Type B pancreatic cell (in vitro differentiated cells): Measurements from ENCODE around the gene IL1R1. TPM values are rescaled to one million over a fixed set of nuclear protein-coding genes. Genes with fewer than 3 reads are reported as not detected.
A peak's percentile ranks its signal among the peaks of the same experiment; 100 is the strongest.

Source experiments
- DNase-seq: peaks from one replicate; pipeline ENCODE4 v3.0.0; 2021; ENCODE audit warnings: mixed read lengths; ENCODE audit not compliant: unreplicated experiment; ENCODE audit errors: extremely low spot score
- H3K27ac Mint-ChIP-seq: 2 replicates; pipeline ENCODE4 v1.8.0; 2021; ENCODE audit warnings: mild to moderate bottlenecking, mixed read lengths
- H3K27me3 Mint-ChIP-seq: 2 replicates; pipeline ENCODE4 v1.8.0; 2021; ENCODE audit warnings: mixed read lengths
- H3K36me3 Mint-ChIP-seq: 2 replicates; pipeline ENCODE4 v1.8.0; 2021; ENCODE audit warnings: mixed read lengths
- H3K4me1 Mint-ChIP-seq: one replicate; pipeline ENCODE4 v1.8.0; 2021; ENCODE audit warnings: mixed read lengths; ENCODE audit not compliant: unreplicated experiment
- H3K4me3 Mint-ChIP-seq: 2 replicates; pipeline ENCODE4 v1.8.0; 2021; ENCODE audit warnings: mild to moderate bottlenecking, mixed read lengths
- H3K9me3 Mint-ChIP-seq: 2 replicates; pipeline ENCODE4 v1.8.0; 2021; ENCODE audit warnings: mixed read lengths
- total RNA-seq: library from RNA; stranded (reverse); gene quantifications from 2 replicates; pipeline ENCODE4 v1.2.1, GENCODE V29; 2021; ENCODE audit warnings: low replicate concordance
- TF ChIP-seq, protein P1 (sequence below): fragments of 200-600 bp; sonication (generic); conservative IDR thresholded peaks from 2 replicates; pipeline ENCODE4 v1.5.0; 2021; ENCODE audit warnings: antibody characterized with exemption, mild to moderate bottlenecking

Gene IL1R1
- total RNA-seq, 1 donor from 2014 or later: 15.8 TPM

DNA sequence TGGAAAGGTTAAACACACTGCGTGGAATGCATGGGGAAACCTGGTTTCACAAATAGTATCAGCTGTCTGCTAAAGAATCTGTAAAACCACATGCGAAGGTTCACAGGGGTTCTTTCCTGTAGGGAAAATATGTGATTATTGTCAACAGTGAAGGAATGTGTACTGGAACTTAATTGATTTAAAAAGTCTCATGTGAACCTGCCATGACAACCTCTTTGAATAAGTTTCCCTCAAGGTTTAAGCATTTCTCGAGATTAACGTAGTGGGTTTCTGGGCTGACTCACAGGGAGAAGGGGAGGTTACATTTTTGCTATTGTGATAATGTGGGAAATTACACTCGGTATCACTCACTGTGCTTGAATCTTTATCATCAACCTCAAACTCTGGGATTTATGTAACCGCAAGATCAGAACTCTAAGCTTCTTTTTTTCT lies 28.2 kb upstream of the IL1R1 start:
- Mint-ChIP-seq H3K9me3 (peaks cover 10% of the 10 kb centered on the region), H3K27me3 (no peaks in the 10 kb centered on the region), H3K4me3 (no peak overlapping the region), H3K36me3 (no peaks in the 10 kb centered on the region), H3K4me1 (peaks cover 23% of the 10 kb centered on the region), H3K27ac (peak overlapping the region; percentile 5)
- TF ChIP-seq, protein P1, sequence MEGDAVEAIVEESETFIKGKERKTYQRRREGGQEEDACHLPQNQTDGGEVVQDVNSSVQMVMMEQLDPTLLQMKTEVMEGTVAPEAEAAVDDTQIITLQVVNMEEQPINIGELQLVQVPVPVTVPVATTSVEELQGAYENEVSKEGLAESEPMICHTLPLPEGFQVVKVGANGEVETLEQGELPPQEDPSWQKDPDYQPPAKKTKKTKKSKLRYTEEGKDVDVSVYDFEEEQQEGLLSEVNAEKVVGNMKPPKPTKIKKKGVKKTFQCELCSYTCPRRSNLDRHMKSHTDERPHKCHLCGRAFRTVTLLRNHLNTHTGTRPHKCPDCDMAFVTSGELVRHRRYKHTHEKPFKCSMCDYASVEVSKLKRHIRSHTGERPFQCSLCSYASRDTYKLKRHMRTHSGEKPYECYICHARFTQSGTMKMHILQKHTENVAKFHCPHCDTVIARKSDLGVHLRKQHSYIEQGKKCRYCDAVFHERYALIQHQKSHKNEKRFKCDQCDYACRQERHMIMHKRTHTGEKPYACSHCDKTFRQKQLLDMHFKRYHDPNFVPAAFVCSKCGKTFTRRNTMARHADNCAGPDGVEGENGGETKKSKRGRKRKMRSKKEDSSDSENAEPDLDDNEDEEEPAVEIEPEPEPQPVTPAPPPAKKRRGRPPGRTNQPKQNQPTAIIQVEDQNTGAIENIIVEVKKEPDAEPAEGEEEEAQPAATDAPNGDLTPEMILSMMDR: no peak
- DNase-seq: no peak

DNA sequence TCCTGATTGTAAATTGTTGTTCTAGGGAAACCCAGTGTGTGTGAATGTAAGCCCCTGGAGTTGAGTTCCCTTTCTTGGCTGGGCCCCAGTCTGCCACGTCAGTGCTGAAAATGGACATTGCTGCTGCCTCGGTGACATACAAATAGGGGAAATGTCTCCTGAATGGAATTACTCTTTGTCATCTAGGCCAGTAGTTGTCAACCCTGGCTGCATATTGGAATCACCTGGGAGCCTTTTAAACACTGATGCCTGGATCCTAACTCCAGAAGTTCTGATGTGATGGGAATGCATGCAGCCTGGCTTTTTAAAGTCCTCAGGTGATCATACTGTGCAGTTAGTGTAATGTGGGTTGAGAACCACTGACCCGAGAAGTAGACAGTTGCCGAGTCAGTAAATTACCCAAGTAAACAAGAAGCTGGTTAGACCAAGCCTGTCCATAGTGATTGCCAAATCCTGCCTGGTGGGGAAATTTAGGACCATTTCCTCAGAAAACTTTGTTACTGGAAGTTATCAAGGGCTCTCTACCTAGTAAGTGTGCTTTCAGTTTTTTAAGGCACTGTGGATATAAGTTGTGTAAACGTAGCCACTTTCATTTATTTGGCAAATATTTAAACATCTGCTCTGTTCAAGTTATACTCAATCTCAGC lies 27.6 kb upstream of the IL1R1 start:
- no peak overlapping the region for H3K4me3 Mint-ChIP-seq
- peak overlapping the region; percentile 59 for H3K27ac Mint-ChIP-seq
- peaks cover 10% of the 10 kb centered on the region for H3K9me3 Mint-ChIP-seq
- H3K36me3 Mint-ChIP-seq: no peaks in the 10 kb centered on the region
- H3K27me3 Mint-ChIP-seq: no peaks in the 10 kb centered on the region
- DNase-seq: no peak
- TF ChIP-seq, protein P1: no peak
- peaks cover 23% of the 10 kb centered on the region for H3K4me1 Mint-ChIP-seq

DNA sequence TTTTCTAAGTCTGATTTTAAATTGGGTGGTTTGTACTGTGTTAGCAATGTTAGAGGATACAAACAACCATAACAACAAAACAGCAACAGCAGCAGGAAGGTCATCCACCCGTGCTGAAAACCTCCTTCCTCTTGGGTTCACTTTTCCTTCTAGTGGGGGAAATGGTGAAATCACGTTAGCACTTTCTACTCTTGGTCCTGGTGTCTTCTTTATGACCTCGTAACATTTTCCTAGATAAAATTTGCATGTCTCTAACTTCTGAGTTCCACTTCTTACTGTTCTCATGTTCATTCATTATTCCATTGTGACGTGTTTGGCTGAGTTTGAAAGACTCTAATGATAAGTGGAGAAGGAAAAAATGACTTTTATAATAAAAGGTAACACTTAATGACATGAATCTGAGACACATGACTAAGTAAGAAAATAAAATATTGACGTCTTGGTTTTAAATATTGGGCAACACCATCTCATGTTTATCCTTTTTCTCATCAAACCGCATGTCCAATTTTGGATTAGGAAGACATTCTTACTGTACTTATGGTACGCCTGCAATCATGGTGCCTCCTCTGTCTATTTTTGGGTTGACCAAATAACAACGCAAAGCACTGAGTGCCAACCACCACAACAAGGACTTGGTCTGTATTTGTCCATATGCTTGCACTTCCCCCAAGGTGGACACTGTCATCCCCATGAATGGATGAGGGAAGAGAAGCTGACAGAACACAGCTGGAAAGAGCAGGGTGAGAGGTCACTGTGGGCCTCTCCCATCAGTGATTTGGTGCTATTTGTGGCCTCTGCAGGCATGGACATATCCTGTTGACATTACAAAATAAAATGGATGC lies 25.7 kb upstream of the IL1R1 start:
- DNase-seq: no peak
- H3K27me3 Mint-ChIP-seq: no peaks in the 10 kb centered on the region
- H3K36me3 Mint-ChIP-seq: no peaks in the 10 kb centered on the region
- H3K4me3 Mint-ChIP-seq: no peak overlapping the region
- TF ChIP-seq, protein P1: no peak
- H3K27ac Mint-ChIP-seq: no peak overlapping the region
- H3K4me1 Mint-ChIP-seq: peaks cover 22% of the 10 kb centered on the region
- peaks cover 10% of the 10 kb centered on the region for H3K9me3 Mint-ChIP-seq

DNA sequence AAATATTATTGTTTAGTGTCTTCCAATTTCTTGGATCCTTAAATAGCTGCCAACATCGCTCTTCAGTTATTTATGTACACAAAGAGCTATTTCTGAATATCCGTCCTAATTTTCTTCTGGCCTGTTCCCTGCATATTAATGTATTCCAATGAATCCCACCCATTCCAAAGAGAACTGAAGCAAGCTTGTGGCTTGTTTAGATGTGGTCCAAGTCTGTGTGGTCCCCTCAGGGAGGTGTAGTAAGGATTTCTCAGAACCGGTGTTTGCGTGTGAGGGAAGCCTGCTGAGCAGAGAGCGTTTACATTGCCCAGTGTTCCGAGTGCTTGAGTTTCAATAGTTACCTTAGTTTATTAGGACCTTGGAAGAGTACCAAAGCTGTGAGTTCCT lies 25.1 kb upstream of the IL1R1 start:
- DNase-seq: no peak
- Mint-ChIP-seq H3K27ac (peak overlapping the region; percentile 15), H3K4me1 (peaks cover 22% of the 10 kb centered on the region), H3K36me3 (no peaks in the 10 kb centered on the region), H3K4me3 (no peak overlapping the region), H3K27me3 (no peaks in the 10 kb centered on the region), H3K9me3 (peaks cover 5% of the 10 kb centered on the region)
- TF ChIP-seq, protein P1: no peak

DNA sequence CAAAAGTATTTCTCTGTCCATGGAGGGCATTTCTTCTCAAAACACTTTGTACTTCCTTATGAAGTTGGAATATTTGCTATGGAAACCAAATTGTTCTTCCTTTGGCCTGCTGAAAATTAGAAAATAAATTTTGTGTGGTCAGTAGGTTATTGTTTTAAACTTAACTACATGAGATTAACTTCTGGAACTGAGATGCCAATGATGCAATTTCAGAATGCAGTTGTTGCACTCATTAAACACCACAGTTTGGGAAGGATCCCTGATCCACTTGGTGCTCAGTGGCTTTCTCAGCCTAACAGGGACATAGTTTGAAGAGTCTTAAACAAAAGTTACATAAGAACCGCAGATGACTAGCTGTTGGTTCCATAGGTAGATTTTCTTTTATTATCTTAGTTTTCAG lies 23.3 kb upstream of the IL1R1 start:
- Mint-ChIP-seq H3K27me3 (no peaks in the 10 kb centered on the region), H3K36me3 (no peaks in the 10 kb centered on the region), H3K4me1 (peaks cover 28% of the 10 kb centered on the region), H3K27ac (no peak overlapping the region), H3K4me3 (no peak overlapping the region), H3K9me3 (peaks cover 5% of the 10 kb centered on the region)
- TF ChIP-seq, protein P1: no peak
- DNase-seq: no peak
